ENCODE results near the gene HERC4.
"Not testable (repeated sequence)": the region's sequence is repeated elsewhere in the genome, so short reads cannot be mapped to it uniquely, and the experiment has no call there.

The HERC4 gene

DNA sequence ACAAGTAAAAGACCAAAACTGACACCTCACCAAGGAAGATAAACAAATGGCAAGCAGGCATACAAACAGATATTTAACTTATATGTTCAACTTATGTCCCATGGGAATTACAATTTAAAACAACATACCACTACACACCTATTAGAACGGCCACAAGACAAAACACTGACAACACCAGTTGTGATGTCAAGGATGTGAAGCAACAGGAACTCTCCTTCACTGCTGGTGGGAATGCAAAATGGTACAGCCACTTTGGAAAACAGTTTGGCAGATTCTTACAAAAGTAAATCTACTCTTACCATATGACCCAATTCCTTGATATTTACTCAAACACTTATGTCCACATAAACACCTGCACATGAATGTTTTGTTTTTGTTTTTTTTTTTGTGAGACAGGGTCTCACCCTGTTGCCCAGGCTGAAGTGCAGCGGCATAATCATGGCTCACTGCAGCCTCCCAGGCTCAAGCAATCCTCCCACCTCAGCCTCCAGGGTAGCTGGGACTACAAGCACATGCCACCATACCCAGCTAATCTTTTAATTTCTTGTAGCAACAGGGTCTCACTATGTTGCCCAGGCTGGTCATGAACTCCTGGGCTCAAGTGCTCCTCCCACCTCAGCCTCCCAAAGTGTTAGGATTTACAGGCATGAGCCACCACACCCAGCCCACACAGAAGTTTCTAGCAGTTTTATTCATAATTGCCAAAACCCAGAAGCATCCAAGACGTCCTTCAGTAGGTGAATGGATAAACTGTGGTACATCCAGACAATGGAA, 27.3 kb downstream of the HERC4 start:
- DNase-seq (ENCODE audit: low read depth in 2 of 2) = no peak

DNA sequence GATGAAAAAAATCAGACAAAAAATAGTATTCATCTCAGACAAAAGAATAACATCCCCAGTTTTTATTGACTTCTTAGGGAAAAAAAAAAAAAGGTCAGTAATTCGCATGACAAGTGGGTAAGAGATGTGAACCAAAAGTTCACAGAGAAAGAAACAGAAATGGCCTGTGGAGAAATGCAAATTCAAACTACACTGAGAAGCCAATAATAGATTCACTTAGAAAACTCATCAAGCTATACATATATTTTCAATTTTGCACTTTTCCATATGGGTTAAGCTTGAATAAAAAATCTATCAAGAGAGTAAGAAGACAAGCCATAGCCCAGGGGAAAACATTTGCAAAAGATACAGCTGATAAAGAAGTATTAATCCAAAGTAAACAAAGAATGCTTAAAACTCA, 28.0 kb downstream of the HERC4 start:
- no peak for DNase-seq (ENCODE audit: low read depth in 2 of 2)

- DNase-seq (ENCODE audit: low read depth in 2 of 2) = no peak
Measured at GRCh38 chr10:68046642-68047041, 28.4 kb downstream of the HERC4 start.

DNA sequence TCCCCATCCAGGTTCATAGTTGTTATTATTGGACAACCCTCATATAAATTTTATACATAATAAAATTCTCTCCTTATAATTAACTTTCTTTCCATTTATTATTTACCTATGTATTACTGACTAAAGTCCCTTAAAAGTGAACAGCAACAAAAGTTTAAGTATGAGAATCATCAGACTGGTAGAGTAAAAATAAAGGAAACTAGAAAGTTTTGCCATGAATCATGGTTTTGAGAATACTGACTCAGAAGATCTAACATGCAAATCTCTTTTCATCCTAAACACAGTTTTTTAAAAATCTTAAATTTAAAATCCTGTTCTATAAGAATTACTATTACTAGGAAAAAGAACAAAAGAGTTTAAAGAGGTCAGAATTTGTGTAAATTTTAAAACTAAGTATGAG, 32.1 kb downstream of the HERC4 start:
- no peak for DNase-seq (ENCODE audit: low read depth in 2 of 2)

GRCh38 chr10:68032113-68032512, 43.0 kb downstream of the HERC4 start:
- no peak for DNase-seq (ENCODE audit: low read depth in 2 of 2)

DNA sequence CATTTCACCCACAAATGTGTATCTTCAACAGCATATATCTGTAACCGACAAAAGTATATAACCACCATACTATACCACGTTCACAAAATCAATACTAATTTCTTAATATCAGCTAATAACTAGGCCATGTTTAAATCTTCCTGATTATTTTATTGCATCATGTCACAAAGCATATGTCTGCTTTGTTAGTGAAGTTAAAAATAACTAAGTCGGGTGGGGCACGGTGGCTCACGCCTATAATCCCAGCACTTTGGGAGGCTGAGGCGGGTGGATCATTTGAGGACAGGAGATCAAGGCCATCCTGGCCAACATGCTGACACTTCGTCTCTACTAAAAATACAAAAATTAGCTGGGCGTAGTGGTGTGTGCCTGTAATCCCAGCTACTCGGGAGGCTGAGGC, 47.7 kb downstream of the HERC4 start:
- no peak for DNase-seq (ENCODE audit: low read depth in 2 of 2)

- no peak for DNase-seq (ENCODE audit: low read depth in 2 of 2)
Measured at GRCh38 chr10:68023292-68023691, 51.8 kb downstream of the HERC4 start.

DNA sequence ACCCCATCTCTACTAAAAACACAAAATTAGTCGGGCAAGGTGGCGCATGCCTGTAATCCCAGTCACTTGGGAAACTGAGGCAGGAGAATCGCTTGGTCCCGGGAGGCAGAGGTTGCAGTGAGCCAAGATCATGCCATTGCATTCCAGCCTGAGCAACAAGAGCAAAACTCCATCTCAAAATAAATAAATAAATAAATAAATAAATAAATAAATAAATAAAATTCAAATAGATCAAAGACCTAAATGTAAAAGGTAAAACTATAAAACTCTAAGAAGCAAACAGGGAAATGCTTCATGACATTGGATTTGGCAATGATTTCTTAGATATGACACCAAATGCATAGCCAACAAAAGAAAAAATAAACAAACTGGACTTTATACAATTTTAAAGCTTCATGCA, 52.8 kb downstream of the HERC4 start:
- not testable (repeated sequence) for DNase-seq (ENCODE audit: low read depth in 2 of 2)

DNA sequence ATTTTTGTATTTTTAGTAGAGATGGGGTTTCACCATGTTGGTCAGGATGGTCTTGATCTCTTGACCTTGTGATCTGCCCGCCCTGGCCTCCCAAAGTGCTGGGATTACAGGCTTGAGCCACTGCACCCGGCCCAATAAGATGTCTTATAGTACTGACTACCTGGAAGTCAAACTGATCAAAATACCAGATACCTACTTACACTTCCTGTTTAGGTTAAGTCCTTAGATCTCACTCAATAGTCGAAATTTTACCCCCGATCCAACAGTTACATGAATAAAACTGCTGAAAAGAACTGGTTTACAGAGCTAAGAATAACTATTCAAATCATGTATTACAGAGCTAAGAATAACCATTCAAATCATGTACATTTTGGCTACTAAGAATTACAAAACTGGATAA, 58.6 kb downstream of the HERC4 start:
- not testable (repeated sequence) for DNase-seq (ENCODE audit: low read depth in 2 of 2)

GRCh38 chr10:68010426-68010940, 64.6 kb downstream of the HERC4 start:
- no peak for DNase-seq (ENCODE audit: low read depth in 2 of 2)

DNA sequence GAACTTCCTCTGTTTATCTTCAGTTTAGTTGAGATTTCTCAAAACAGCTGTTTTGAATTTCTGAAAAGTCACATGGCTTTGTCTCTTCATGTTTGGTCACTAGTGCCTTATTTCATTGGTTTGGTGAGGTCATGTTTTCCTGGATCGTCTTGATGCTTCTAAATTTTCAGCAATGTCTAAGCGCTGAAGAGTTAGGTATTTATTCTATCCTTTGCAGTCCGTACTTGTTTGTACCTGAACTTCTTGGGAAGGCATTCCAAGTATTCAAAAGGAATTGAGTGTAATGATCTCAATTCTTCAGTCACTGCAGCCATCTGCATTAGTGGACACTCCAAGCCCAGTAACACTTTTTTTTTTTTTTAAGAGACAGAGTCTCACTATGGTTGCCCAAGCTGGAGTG, 67.7 kb downstream of the HERC4 start:
- DNase-seq (ENCODE audit: low read depth in 2 of 2) = no peak

GRCh38 chr10:68001539-68001938, 73.5 kb downstream of the HERC4 start:
- no peak for DNase-seq (ENCODE audit: low read depth in 2 of 2)

DNA sequence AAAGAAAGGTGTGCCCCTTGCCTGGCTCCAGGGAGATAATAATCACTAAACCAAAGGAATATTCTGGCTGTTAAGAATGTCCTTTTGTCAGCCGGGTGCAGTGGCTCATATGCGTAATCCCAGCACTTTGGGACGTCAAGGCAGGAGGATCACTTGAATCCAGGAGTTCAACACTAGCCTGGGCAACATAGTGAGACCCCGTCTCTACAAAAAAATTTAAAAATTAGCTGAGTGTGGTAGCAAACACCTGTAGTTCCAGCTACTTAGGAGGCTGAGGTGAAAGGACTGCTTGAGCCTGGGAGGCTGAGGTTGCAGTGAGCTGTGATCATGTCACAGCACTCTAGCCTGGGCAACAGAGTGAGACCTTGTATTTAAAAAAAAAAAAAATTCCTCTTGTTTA, 74.1 kb downstream of the HERC4 start:
- no peak for DNase-seq (ENCODE audit: low read depth in 2 of 2)

DNA sequence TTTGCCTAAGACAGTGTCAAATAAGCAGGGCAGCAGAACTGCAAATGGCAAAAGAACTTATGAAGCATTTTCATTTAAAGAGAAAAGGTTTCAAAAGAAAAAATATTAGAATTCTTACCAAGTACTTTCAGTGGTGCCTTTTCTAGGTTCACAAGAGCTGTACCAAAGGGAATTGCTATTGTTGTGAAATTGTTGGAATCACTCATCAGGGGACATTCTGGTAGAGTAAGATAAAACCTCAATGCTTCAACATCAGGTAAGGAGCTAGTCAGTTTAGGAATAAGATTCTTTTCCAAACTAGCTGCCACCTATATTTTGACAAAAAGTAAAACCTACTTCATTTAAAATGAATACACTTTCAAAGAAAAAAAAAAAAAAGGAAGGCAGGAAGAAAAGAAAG, 85.0 kb downstream of the HERC4 start:
- no peak for DNase-seq (ENCODE audit: low read depth in 2 of 2)

GRCh38 chr10:67988606-67989005, 86.5 kb downstream of the HERC4 start:
- no peak for DNase-seq (ENCODE audit: low read depth in 2 of 2)

- DNase-seq (ENCODE audit: low read depth in 2 of 2) = not testable (repeated sequence)
Measured at GRCh38 chr10:67982603-67983002, 92.5 kb downstream of the HERC4 start.

GRCh38 chr10:67978749-67979148, 96.3 kb downstream of the HERC4 start:
- no peak for DNase-seq (ENCODE audit: low read depth in 2 of 2)

GRCh38 chr10:67977251-67977650, 97.8 kb downstream of the HERC4 start:
- no peak for DNase-seq (ENCODE audit: low read depth in 2 of 2)

GRCh38 chr10:67976292-67977245, 98.5 kb downstream of the HERC4 start:
- DNase-seq (ENCODE audit: low read depth in 2 of 2) = no peak

- DNase-seq (ENCODE audit: low read depth in 2 of 2) = no peak
Measured at GRCh38 chr10:67975871-67976270, 99.2 kb downstream of the HERC4 start.

GRCh38 chr10:67971311-67971710, 103.8 kb downstream of the HERC4 start:
- DNase-seq (ENCODE audit: low read depth in 2 of 2) = no peak

DNA sequence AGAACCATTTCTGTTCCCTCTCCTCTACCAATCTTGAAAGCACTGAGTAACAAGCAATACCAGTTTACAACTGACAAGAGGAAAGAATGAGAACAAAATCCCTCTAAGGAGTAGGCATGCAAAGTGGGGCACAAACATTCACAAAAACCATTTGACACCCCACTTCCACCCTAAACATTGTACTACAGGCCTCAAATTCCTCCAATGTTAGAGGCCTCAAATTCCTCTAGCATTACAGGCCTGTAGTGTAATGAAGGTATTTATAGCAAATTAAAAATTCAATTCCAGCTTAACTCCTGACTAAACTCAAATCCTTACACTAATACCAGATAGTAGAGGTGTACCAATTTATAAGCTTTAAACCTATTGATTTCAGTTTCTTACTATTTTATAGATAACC, 105.2 kb downstream of the HERC4 start:
- no peak for DNase-seq (ENCODE audit: low read depth in 2 of 2)

- DNase-seq (ENCODE audit: low read depth in 2 of 2) = not testable (repeated sequence)
Measured at GRCh38 chr10:67966035-67966434, 109.0 kb downstream of the HERC4 start.
